Coronary artery (tissue), 2 donors: ENCODE data around the gene HBG2.

Source experiments
- DNase-seq: peaks from one replicate; pipeline ENCODE4 v3.0.0-alpha.2; 2017; ENCODE audit warnings: low spot score
- H3K27ac ChIP-seq, 2 donors: fragments of 200-600 bp; sonication (generic); one replicate each; pipeline ENCODE4 v1.5.1; 2016 to 2019
- H3K4me3 ChIP-seq: fragments of 200-600 bp; sonication (generic); 2 replicates; pipeline ENCODE4 v1.5.1; 2016; ENCODE audit warnings: mild to moderate bottlenecking, moderate library complexity
- CTCF ChIP-seq: fragments of 200-600 bp; sonication (generic); IDR thresholded peaks from one replicate; pipeline ENCODE4 v1.5.1; 2019; ENCODE audit warnings: antibody characterized with exemption

HBG2 gene

DNA sequence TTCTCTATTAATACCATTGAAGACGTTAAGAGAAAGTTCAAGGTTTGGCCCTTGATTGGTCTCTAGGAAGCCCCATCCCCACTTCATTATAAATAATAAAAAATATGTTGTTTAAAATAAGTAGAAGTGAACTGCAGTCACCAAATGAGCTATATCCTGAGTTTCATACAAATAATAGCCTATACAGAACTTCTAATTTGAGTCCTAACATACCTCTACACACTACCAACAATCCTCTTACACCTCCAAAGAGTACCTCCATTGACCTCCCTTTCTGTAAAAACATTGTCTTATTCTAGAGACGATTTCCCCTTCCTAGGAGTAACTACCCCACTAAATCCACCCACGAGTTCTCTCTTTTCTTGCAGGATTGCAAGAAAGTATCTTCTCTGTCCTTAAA, 13.1 kb downstream of the HBG2 start:
- Histone ChIP-seq H3K4me3 (no peak overlapping the region), H3K27ac (no peak overlapping the region)
- no peak for TF ChIP-seq CTCF
- DNase-seq: no peak

- no peak for DNase-seq
- no peak overlapping the region for H3K4me3 ChIP-seq
- no peak for TF ChIP-seq CTCF
- H3K27ac ChIP-seq: no peak overlapping the region
Measured at GRCh38 chr11:5240458-5240857, 14.1 kb downstream of the HBG2 start.

- DNase-seq: no peak
- Histone ChIP-seq H3K27ac (no peak overlapping the region), H3K4me3 (no peak overlapping the region)
- no peak for TF ChIP-seq CTCF
Measured at GRCh38 chr11:5240056-5240455, 14.5 kb downstream of the HBG2 start.

- TF ChIP-seq CTCF: no peak
Measured at GRCh38 chr11:5239046-5239445, 15.5 kb downstream of the HBG2 start.

GRCh38 chr11:5238486-5238885, 16.1 kb downstream of the HBG2 start:
- TF ChIP-seq CTCF: no peak
- no peak for DNase-seq
- Histone ChIP-seq H3K4me3 (no peak overlapping the region), H3K27ac (no peak overlapping the region)

More at GRCh38 chr11:5239046-5239445, 15.5 kb downstream of the HBG2 start:
- Histone ChIP-seq H3K27ac (no peak overlapping the region), H3K4me3 (no peak overlapping the region)
- no peak for DNase-seq

DNA sequence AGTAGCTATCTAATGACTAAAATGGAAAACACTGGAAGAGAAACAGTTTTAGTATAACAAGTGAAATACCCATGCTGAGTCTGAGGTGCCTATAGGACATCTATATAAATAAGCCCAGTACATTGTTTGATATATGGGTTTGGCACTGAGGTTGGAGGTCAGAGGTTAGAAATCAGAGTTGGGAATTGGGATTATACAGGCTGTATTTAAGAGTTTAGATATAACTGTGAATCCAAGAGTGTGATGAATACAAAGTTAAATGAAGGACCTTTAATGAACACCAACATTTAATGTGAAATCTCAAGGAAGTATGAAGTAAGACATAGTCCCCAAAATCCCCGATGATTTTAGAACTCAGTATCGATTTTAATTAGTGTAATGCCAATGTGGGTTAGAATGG, 17.2 kb downstream of the HBG2 start:
- no peak overlapping the region for H3K4me3 ChIP-seq
- no peak overlapping the region for H3K27ac ChIP-seq
- DNase-seq: no peak
- no peak for TF ChIP-seq CTCF

GRCh38 chr11:5235364-5236095, 19.1 kb downstream of the HBG2 start:
- TF ChIP-seq CTCF: no peak
- no peak overlapping the region for H3K27ac ChIP-seq
- no peak for DNase-seq
- no peak overlapping the region for H3K4me3 ChIP-seq
